B cell (primary cell): ENCODE measurements around the gene ITPK1. TPM values are rescaled to one million over a fixed set of nuclear protein-coding genes. Genes with fewer than 3 reads are reported as not detected.

Source experiments
- ATAC-seq: fragments of 200-7000 bp; cut with Tn5 transposase; one replicate; pipeline ENCODE4 v1.10.0; 2021; ENCODE audit warnings: low read depth, mild to moderate bottlenecking, moderate number of reproducible peaks, moderate library complexity
- CTCF ChIA-PET: fragments of 350-600 bp; sonication (Branson Sonifier 250); formaldehyde crosslinking; loops from one replicate; lab custom pipeline; 2021; ENCODE audit warnings: antibody characterized with exemption, inconsistent platforms; lab: Charles Lee
- POLR2A ChIA-PET: fragments of 350-600 bp; sonication (Branson Sonifier 250); formaldehyde crosslinking; loops from one replicate; lab custom pipeline; 2021; ENCODE audit warnings: antibody characterized with exemption; lab: Charles Lee
- DNase-seq: peaks from one replicate; pipeline ENCODE4 v3.0.0; 2013
- H2AFZ ChIP-seq: 2 replicates; pipeline ENCODE4 v1.6.1; 2012; ENCODE audit warnings: mild to moderate bottlenecking, low read depth, low read length; ENCODE audit not compliant: insufficient read depth, poor library complexity, severe bottlenecking
- H3K27ac ChIP-seq, 2 donors: 1 replicate in 1 of 2; 2 replicates in 1 of 2; pipeline ENCODE4 v1.5.1; 2012 to 2013; ENCODE audit warnings: low read length in 2 of 2, mild to moderate bottlenecking in 2 of 2, moderate library complexity in 1 of 2
- H3K27me3 ChIP-seq, 4 experiments: fragments of 200-600 bp in 1 of 4; sonication (generic) in 1 of 4; replicated peaks in 1 of 4; 1 replicate in 2 of 4; 2 replicates in 2 of 4; pipeline versions ENCODE4 v1.6.1 to v1.7.0; 2013 to 2016; ENCODE audit warnings: low read length in 3 of 4, mild to moderate bottlenecking in 2 of 4, mixed read lengths in 1 of 4, moderate library complexity in 1 of 4; ENCODE audit not compliant: insufficient read depth in 4 of 4, control insufficient read depth in 3 of 4; ENCODE audit errors: control extremely low read depth in 1 of 4
- H3K36me3 ChIP-seq, 2 experiments: replicated peaks in 1 of 2; 1 replicate in 1 of 2; 2 replicates in 1 of 2; pipeline versions ENCODE4 v1.6.1 to v1.7.1; 2013; ENCODE audit warnings: low read length in 1 of 2; ENCODE audit not compliant: insufficient read depth in 2 of 2, control insufficient read depth in 1 of 2; ENCODE audit errors: control extremely low read depth in 1 of 2, extremely low read depth in 1 of 2
- H3K4me1 ChIP-seq, 2 donors: fragments of 200-600 bp in 1 of 2; sonication (generic) in 1 of 2; 1 replicate in 1 of 2; 2 replicates in 1 of 2; pipeline versions ENCODE4 v1.5.1 to v1.6.1; 2013 to 2017; ENCODE audit warnings: low read length in 2 of 2; ENCODE audit not compliant: control insufficient read depth in 2 of 2, insufficient read depth in 2 of 2
- H3K4me2 ChIP-seq: replicated peaks from 2 replicates; pipeline ENCODE3; 2012; ENCODE audit warnings: mild to moderate bottlenecking, low read depth, low read length; ENCODE audit not compliant: poor library complexity, severe bottlenecking
- H3K4me3 ChIP-seq, 5 experiments: fragments of 200-600 bp in 1 of 5; sonication (generic) in 1 of 5; 1 replicate in 3 of 5; 2 replicates in 2 of 5; pipeline versions ENCODE4 v1.5.1 to v1.7.0; 2011 to 2016; ENCODE audit warnings: low read length in 4 of 5, mild to moderate bottlenecking in 4 of 5, low read depth in 2 of 5, control low read depth in 1 of 5, moderate library complexity in 1 of 5; ENCODE audit not compliant: insufficient read depth in 1 of 5; ENCODE audit errors: control extremely low read depth in 1 of 5, extremely low read depth in 1 of 5
- H3K79me2 ChIP-seq: fragments of 200-600 bp; sonication (generic); one replicate; pipeline ENCODE4 v1.6.0; 2016; ENCODE audit warnings: low read length; ENCODE audit not compliant: control insufficient read depth, insufficient read depth
- H3K9ac ChIP-seq: fragments of 200-600 bp; sonication (generic); 2 replicates; pipeline ENCODE4 v1.6.1; 2017; ENCODE audit warnings: mild to moderate bottlenecking, low read length, moderate library complexity
- H3K9me3 ChIP-seq, 3 donors: one replicate each; pipeline versions ENCODE4 v1.6.1 to v1.7.1; 2013; ENCODE audit warnings: low read length in 2 of 3; ENCODE audit not compliant: control insufficient read depth in 2 of 3, insufficient read depth in 1 of 3; ENCODE audit errors: control extremely low read depth in 1 of 3
- H4K20me1 ChIP-seq: 2 replicates; pipeline ENCODE4 v1.6.0; 2012; ENCODE audit warnings: mild to moderate bottlenecking, low read length; ENCODE audit not compliant: insufficient read depth, control insufficient read depth, poor library complexity, severe bottlenecking
- H3K27ac Mint-ChIP-seq: one replicate; pipeline ENCODE4 v1.8.0; 2021; ENCODE audit warnings: mixed read lengths
- H3K27me3 Mint-ChIP-seq: one replicate; pipeline ENCODE4 v1.8.0; 2021; ENCODE audit warnings: mixed read lengths
- H3K4me1 Mint-ChIP-seq: one replicate; pipeline ENCODE4 v1.8.0; 2021; ENCODE audit warnings: mixed read lengths
- H3K4me3 Mint-ChIP-seq: one replicate; pipeline ENCODE4 v1.8.0; 2021; ENCODE audit warnings: mixed read lengths
- H3K9me3 Mint-ChIP-seq: one replicate; pipeline ENCODE4 v1.8.0; 2022; ENCODE audit warnings: mixed read lengths; ENCODE audit not compliant: insufficient read depth
- CTCF ChIP-seq: fragments of 200-600 bp; IDR thresholded peaks from one replicate; pipeline ENCODE4 v1.8.0; 2022; ENCODE audit warnings: antibody characterized with exemption, mild to moderate bottlenecking
- EZH2 ChIP-seq: IDR thresholded peaks from 2 replicates; pipeline ENCODE4 v1.6.1; 2012; ENCODE audit warnings: borderline replicate concordance, low read depth, mild to moderate bottlenecking, moderate library complexity, low read length; ENCODE audit not compliant: insufficient read depth, poor library complexity, severe bottlenecking
- WGBS: methylation state at CpG from one replicate; pipeline ENCODE4 v1.1.5; 2013; ENCODE audit warnings: missing lambda C conversion rate; ENCODE audit not compliant: insufficient coverage; 5-methylcytosine and 5-hydroxymethylcytosine counted together
- intact Hi-C: fragments of 100-400 bp; cut with micrococcal nuclease; formaldehyde crosslinking; loops from one replicate; pipeline ENCODE4 v1.10.0; 2022
- polyA plus RNA-seq: library from polyadenylated mRNA; depleted of rRNA; stranded (reverse); fragments of >200 nt; gene quantifications from 2 replicates; pipeline ENCODE4 v1.2.3, GENCODE V29; 2012
- total RNA-seq, 2 donors: library from RNA; stranded (reverse); fragments of 120-200 nt in 1 of 2; gene quantifications; 1 replicate in 1 of 2; 2 replicates in 1 of 2; pipeline versions ENCODE4 v1.2.3 to v1.2.4, GENCODE V29; 2013 to 2022

Gene ITPK1
- total and polyA plus RNA-seq, 2 donors (not counting 1 experiment from before 2014, with no cell fraction given): 46.0 to 46.9 TPM

- Histone ChIP-seq H3K27ac (no peak overlapping the region), H3K36me3 (no peaks in the 10 kb centered on the region), H4K20me1 (no peaks in the 10 kb centered on the region), H3K9ac (no peak overlapping the region), H3K79me2 (no peaks in the 10 kb centered on the region), H3K9me3 (peaks cover 0 to 37% (median 0%) of the 10 kb centered on the region in 3 donors), H3K4me3 (no peak overlapping the region), H2AFZ (no peak overlapping the region), H3K27me3 (peaks cover 0 to 26% (median 6%) of the 10 kb centered on the region in 4 experiments), H3K4me1 (no peaks in the 10 kb centered on the region), H3K4me2 (no peak overlapping the region)
- ChIA-PET CTCF (no interaction called here), POLR2A (no interaction called here)
- Mint-ChIP-seq H3K27ac (no peak overlapping the region), H3K4me1 (no peaks in the 10 kb centered on the region), H3K4me3 (no peak overlapping the region), H3K27me3 (peaks cover 49% of the 10 kb centered on the region), H3K9me3 (no peaks in the 10 kb centered on the region)
- ATAC-seq (no peak), DNase-seq (no peak)
- TF ChIP-seq CTCF (no peak), EZH2 (no peak)
- 93% methylated on average over 3 of the region's 5 CpGs for WGBS
- intact Hi-C loops: no loop called here
These were observed 217.7 kb downstream of the ITPK1 start for GRCh38 chr14:92897922-92898565.

GRCh38 chr14:92895352-92895878, 220.3 kb downstream of the ITPK1 start:
- H3K4me2 ChIP-seq: no peak overlapping the region
- no peaks in the 10 kb centered on the region for H3K4me1 Mint-ChIP-seq
- intact Hi-C loops: no loop called here
- H3K4me3 Mint-ChIP-seq: no peak overlapping the region
- ChIA-PET POLR2A (no interaction called here), CTCF (no interaction called here)
- ATAC-seq (no peak), DNase-seq (no peak)
- no peaks in the 10 kb centered on the region for H3K79me2 ChIP-seq
- no CpG with 5 or more reads among the region's 4 CpGs for WGBS
- H3K9me3 Mint-ChIP-seq: no peaks in the 10 kb centered on the region
- peaks cover 0 to 26% (median 7%) of the 10 kb centered on the region in 4 experiments for H3K27me3 ChIP-seq
- no peaks in the 10 kb centered on the region for H4K20me1 ChIP-seq
- peaks cover 0 to 34% (median 0%) of the 10 kb centered on the region in 3 donors for H3K9me3 ChIP-seq
- H3K27ac ChIP-seq: no peak overlapping the region
- H3K4me3 ChIP-seq: no peak overlapping the region
- H3K4me1 ChIP-seq: no peaks in the 10 kb centered on the region
- no peak overlapping the region for H2AFZ ChIP-seq
- no peak overlapping the region for H3K27ac Mint-ChIP-seq
- H3K9ac ChIP-seq: no peak overlapping the region
- TF ChIP-seq CTCF (no peak), EZH2 (no peak)
- H3K27me3 Mint-ChIP-seq: peaks cover 35% of the 10 kb centered on the region
- H3K36me3 ChIP-seq: no peaks in the 10 kb centered on the region
